CD4-positive, alpha-beta T cell treated with Interleukin-6 for 4 hours (primary cell): ENCODE measurements around the gene TAS2R38.

Experiments used
- DNase-seq: peaks from one replicate; pipeline ENCODE4 v3.0.0-alpha.2; 2020; ENCODE audit warnings: mixed read lengths

Gene TAS2R38

DNA sequence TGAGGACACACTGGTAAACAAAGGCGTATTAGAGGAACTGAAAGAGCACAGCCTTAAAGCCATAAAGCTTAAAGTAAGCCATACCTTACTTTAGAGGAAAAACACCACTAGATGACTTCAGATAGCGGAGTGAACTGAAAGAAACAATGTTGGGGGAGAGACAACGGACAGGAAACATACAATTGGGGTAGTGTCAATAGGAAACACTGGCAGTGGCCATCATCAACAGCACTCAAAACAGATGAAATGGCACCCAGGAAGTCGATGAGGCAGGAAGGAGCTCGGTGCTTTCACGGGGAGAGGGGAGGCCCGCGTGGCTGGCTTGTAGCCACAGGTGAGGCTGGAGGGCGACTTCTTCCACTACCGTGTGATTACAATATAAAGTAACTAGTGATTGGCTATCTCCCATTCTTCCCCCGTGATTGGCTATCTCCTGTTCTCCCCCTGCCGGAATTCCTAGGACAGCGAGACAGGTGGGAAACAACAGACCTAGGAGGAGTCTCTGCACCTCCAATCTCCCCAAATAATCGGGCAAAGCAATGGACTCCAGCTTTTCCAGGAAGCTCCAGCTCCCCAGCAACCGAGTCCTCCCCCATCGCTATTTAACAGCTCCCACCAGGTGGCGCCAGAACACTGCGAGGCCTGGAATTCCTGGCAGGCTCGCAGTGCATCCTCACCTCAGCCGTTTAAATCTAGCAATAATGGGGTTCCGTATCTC, 2.4 kb upstream of the TAS2R38 start:
- peak; percentile 73 for DNase-seq

DNA sequence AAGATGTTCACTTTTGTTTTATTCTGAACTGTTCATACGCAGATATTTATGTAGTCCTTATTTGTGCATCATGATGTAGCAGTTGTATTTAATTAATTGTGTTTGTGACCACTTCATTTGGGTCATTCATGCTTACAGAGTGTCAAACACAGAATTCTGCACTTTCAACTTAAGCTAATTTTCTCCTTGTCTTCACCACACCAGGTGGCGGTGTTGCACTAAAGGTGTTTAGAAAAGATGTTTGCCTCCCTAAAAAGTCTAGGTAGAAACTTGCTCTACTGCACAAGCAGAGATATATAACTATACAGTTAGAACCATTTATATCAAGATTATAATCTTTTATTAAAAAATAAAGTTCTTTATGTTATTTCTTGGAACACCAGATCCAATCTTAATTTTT, 1.3 kb upstream of the TAS2R38 start:
- DNase-seq = peak; percentile 10

DNA sequence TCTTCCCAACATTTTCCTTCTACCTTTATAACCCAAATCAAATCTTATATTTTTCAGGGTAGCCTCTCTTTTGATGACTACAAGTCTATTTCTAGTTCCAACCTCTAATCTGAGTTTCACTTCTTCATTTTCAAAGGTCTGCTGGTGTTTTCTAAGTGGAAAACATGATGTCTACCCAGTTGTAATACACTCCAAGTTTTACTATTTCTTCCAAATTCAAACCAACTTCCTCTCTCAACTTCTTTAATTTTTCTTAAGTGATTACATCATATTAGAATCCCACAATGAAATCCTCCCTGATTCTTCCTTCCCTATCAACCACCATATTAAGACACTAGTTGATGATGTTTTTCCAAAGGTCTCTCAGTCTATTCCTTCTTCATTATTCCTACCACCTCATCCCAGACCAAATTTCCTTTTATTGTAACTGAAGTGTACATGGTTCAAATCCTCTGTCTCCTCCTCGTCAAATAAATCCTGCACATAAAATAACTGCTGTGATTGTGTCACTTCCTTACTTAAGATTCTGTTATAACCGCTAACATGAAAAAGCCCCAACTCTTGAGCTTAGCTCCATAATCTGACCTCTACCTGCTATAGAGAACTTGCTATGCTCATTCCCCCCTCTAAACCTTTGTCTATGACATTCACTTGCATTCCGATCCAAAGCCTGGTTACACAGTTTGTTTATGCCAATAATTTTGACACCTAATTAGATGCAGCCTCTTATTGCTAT, 12.7 kb downstream of the TAS2R38 start:
- DNase-seq = no peak

DNA sequence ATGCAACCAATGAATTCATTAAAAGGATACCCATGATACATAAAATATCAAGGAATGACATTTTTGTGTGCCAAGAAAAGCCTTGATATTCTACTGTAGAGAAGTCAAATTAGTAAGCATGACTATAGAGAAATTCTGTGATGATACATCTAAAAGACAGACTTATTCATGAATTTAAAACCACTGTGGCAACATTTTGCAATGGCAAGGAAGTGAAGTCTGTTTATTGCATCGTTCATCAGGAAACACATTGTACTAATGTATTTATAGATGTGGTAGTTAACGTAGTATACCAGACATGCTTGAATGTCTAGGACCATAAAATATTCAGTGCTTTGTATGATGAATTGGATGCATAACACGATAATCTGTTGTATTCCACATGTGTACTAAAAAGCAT, 17.5 kb downstream of the TAS2R38 start:
- DNase-seq = no peak

DNA sequence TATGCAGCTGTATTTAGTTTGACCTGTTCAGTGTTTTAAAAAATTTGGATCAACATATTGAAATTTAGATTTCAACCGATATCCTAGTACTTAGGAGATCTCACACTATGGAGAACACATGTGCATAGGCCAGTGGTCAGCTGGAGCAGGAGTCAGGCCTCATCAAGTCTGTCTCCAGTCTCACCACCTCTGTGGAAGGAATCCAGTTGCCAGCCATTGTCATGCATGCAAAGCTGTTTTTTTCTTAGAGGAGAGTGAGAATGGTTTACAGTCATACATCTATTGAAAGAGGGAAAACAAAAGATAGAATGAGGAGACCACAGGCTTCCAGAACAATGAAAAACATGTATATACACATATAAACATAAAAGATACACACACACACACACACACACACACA, 19.2 kb downstream of the TAS2R38 start:
- no peak for DNase-seq

DNA sequence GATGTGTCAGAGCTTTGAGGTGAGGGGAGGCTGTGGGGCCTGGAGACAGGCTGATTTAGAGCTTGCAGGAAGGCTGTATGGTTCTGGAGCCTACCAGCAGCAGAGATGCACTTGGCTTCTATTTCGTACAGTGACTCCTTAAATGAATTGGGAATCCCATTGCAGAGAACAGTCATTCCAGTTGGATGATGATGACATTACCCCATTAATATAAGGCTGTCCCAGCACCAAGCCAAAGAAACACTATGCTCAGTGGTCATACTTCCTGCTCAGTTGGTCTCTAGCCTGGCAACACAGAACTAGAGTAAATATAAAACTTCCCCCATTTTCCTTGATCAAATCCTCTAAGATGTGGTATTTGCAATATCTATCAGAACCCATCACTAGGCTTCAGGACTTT, 21.1 kb downstream of the TAS2R38 start:
- DNase-seq = no peak

DNA sequence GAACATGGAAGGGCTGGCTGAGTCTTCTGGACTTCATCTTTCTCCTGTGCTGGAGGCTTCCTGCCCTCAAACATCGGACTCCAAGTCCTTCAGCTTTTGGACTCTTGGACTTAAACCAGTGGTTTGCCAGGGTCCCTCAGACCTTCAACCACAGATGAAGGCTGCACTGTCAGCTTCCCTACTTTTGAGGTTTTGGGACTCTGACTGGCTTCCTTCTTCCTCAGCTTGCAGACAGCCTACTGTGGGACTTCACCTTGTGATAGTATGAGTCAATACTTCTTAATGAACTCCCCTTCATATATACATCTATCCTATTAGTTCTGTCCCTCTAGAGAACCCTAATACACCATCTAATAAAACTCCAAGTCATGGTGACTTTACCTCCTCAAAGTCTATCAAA, 22.8 kb downstream of the TAS2R38 start:
- no peak for DNase-seq

DNA sequence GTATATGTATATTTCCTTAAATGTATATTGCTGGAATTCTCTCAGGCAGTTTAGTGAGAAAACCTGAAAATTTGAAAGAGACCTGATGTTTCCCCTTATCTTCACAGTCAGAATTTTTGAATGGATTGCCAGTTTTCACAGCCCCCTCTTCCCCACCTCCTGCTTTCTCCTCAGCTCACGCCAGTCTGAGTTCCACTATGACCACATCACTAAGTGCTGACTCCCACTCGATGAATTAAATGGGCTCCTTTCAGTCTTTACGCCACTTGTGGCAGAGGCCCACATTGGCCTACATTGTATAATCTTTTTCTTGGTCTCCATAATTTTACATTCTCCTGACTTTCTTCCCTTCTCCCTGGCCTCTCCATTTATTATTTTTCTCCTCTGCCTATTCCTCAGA, 23.7 kb downstream of the TAS2R38 start:
- DNase-seq = no peak

DNA sequence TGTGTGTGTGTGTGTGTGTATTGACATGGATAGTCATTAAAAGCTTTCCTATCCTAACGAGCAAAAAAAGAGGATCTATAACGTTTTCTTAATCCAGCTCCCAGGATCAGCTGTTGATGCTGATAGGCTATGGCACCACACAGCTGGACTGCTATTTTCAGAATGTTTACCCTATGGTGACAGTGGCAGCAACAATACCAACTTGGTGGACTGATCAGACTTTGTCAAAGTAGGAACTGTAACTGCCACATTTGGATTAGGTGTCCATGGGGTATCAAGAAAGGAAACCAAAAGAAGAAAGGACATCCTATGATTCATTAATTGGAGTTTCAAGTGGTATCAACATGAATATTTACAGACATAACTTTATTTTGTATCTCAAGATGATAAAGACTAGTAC, 24.1 kb downstream of the TAS2R38 start:
- no peak for DNase-seq

DNA sequence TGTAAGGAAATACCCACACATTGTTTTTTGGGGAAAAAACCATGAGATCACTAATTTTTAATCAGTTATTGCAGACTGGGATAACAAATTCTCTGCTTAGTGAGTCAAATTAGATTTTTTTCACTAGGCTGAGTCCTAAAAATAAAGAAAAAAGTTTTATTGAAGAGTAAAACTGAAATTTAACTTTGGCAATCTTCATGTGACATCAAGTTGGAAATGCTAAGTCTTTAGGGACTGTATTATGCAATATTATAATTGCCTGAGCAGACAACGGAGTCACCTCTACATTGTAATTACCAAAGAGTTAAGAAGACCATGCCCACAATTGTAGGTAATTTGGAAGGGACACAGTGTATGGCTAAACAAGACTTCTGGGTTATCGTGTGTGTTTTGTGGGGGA, 24.6 kb downstream of the TAS2R38 start:
- DNase-seq = no peak

DNA sequence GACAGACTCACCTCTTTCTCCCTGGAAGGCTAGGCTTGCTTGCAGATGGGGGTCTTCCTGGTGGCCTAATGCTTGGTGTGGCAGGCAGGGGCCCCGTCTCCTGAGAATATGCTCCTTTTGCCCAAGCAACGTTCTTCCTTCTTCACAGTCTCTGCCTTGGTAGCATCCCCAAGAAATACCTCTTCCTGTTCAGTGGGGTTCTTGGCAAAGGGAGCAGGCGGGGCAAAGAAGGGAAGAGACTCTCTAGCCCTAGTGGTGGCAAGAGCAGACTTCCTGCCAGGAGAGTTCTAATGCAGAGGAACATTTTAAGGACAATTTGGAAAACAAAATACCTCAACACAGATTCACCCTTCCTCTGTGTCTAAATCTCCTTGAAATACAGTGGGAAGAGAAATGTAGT, 26.8 kb downstream of the TAS2R38 start, which contains the start of gene CLEC5A:
Gene CLEC5A, minus strand, starts transcription at position 179 of the 400 bp plus-strand sequence. CDS start 682 bp downstream, outside the sequence.
- DNase-seq = no peak

DNA sequence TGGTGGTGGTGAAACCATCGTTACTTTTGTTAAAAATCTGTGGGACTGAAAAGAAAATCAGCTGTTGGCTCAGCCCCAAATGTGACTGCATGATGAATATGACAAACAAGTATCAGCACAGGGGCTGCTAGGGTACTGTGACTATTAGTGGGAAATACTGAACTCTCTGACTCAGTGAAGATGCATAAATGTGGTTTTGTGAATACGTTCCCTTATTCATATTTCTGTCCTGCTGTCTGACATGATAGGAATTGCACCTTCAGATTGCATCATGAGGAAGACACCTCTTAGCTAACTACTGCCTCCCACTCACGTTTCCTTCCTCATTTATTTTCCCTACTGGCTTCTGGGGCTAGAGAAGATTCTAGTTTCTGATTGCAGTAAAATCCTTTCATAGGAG, 28.2 kb downstream of the TAS2R38 start:
- no peak for DNase-seq

DNA sequence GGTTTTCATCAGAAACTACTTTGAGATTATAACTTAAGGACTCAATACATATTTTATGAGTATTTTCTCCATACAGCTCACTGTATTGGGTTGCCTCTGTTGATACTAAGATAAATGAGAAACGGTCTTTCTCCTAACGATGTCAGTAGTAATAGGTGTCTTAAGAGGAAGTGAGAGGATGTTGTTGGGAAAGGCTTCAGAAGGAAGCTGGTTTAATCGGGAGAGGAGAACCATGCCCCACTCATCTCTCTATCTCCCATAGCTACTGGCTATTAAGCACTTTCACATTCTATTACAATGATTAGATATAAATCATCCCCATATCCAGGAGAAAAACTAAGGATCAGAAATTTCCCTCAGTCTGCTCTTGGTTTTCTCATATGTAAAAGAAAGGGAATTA, 28.8 kb downstream of the TAS2R38 start:
- DNase-seq = no peak

DNA sequence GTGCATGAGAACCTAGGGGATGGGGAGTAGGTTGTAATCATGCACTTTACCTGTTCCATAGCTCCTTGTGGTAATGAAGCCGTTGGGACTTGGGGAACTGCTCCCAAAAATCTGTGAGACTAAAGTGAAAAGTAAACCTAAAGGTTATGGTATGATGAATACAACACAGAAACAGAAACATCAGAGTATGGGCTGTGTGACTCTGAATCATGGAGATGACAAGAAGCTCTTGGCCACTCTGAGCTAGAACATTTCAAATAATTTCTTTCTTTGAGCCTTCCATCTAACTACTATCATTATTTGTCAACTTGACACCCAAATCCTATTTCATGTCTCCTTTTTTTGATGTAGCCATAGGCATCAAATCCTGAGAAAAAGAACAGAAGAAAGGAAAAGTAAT, 29.7 kb downstream of the TAS2R38 start:
- no peak for DNase-seq

DNA sequence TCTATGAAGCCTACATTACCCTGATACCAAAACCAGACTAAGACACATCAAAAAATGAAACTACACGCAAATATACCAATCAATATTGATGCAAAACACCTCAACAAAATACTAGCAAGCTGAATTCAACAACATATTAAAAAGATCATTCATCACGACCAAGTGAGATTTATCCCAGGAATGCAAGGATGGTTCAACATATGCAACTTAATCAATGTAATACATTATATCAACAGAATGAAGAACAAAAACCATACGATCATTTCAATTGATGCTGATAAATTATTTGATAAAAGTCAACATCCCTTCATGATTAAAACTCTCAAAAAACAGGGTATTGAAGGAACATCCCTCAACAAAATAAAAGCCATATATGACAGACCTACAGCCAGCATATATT, 32.5 kb downstream of the TAS2R38 start:
- no peak for DNase-seq

DNA sequence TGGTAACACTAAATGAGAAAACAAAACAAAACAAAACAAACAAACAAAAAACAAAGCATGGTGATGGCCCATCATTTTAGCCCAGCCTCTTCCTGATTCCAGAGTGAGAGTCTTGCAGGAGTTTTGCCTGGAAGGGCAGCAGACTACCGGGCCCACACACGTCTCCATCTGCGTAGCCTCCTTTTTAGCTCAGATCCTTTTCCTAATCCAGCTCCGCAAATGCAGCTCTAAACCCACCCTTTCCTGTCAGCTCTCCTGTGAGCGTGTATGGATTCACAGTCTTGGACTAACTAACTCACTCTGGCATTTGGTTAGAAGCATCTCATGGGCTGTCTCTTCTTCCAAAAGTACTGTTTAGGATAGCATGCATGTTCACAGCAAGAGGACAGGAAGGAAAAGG, 43.4 kb downstream of the TAS2R38 start:
- DNase-seq = no peak

DNA sequence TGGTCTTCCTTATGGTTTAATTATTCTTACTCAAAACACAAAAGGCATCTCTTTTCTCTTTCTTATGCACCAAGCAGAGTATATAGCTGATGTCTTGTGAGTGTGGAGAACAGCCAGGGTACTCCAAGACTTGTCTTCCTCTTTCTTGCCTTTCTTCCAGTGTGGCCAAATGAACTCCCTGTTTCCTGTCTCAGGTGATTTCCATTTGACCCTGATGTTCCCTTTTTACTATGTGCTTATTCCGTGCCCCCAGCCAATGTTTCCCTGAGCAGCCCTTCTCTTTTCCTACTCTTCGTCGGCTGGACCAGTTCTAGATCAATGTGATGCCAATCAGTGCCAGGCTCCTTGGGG, 44.8 kb downstream of the TAS2R38 start:
- no peak for DNase-seq

DNA sequence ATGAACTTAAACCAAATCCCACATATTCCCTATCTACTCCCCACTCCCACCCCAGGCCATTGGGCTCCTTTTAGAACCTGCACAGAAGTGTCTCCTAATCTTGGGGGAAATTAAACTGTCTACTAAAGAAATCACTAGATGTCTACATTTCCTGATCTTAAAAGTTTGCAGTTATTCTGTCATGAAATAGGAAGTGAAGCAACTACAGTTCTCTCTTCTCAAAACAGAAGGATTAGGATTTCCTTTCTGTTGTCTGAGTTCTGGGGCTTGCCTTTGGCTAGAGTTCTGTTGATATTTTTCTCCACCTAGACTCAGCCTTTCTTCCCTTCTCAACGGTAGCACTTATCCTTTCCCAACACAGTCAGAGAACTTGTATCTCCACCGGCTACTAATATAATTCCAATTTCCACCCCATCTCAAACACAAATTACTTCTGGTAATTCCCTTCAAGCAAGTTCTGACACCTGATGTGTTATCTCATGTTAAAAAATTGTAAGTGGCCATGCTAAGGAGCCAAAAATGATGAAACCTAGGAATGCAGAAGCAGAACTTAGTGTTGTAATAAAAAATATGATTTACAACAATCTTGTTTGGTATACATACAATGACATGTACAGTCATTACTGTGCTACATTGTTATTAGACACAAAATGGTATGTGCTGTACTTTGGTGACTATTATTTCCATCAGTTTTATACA, 45.3 kb downstream of the TAS2R38 start:
- DNase-seq = no peak
